ENCODE data around the gene ADAMTS2.

- TF ChIP-seq EZH2 (IDR thresholded peaks at IDR 0.05; ENCODE audit: insufficient read depth, poor library complexity, severe bottlenecking), result no peak
- TF ChIP-seq EZH2phosphoT487 (IDR thresholded peaks at IDR 0.05; ENCODE audit: insufficient read depth, low read depth), result no peak
These were observed 71.7 kb downstream of the ADAMTS2 start for GRCh38 chr5:179273441-179274145.
